ENCODE data around the gene DLG2.

GRCh38 chr11:83951521-83951920, 1675.6 kb downstream of the DLG2 start:
- TF ChIP-seq POLR2A (IDR thresholded peaks at IDR 0.05; ENCODE audit: low read depth, low read length) (no peak), CTCF (IDR thresholded peaks at IDR 0.05; ENCODE audit: extremely low read depth in 1 of 2, insufficient read depth in 1 of 2, low read depth in 1 of 2, low read length in 2 of 2) (no peak), EZH2 (IDR thresholded peaks at IDR 0.05; ENCODE audit: borderline replicate concordance, low read depth, low read length, severe bottlenecking) (no peak), FOS (IDR thresholded peaks at IDR 0.05; ENCODE audit: borderline replicate concordance, insufficient read depth, low read length) (no peak)
